Stimulated activated CD4-positive, alpha-beta T cell treated with anti-CD3 and anti-CD28 coated beads, Interleukin-2, amount 100 ng/mL, for 24 hours (primary cell): Measurements from ENCODE around the gene KIRREL1.

Source experiments
- DNase-seq, 2 donors: peaks; one replicate each; pipeline ENCODE4 v3.0.0-alpha.2; 2020

Gene KIRREL1

DNA sequence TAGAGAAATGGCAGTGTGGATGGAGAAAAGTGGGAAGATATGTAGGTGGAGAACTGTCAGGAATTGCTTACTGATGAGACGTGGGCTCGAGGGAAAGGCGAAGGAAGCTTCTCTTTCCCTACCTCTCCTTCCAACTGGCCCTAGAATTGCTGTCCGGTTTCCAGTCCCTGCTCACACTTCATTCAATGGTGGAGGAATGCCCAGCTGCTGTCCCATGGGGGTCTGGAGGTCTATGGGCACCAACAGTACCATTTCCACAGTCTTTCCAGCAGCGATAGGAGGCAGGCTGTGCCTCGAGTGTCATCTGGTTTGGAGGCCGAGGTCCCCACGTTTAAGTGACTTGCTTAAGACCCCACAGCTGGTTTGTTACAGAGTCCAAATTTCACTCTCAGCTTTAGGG lies 155.7 kb downstream of the KIRREL1 start:
- no peak for DNase-seq
